AG20443 (cell line): ENCODE data around the gene SLC2A11.
"Not testable (repeated sequence)": the region's sequence is repeated elsewhere in the genome, so short reads cannot be mapped to it uniquely, and the experiment has no call there.

Experiments
- DNase-seq: peaks from one replicate; pipeline ENCODE4 v3.0.0; 2012; ENCODE audit warnings: low spot score, mixed read lengths

SLC2A11 gene

GRCh38 chr22:23908587-23909205, 51.0 kb downstream of the SLC2A11 start:
- DNase-seq = no peak

DNA sequence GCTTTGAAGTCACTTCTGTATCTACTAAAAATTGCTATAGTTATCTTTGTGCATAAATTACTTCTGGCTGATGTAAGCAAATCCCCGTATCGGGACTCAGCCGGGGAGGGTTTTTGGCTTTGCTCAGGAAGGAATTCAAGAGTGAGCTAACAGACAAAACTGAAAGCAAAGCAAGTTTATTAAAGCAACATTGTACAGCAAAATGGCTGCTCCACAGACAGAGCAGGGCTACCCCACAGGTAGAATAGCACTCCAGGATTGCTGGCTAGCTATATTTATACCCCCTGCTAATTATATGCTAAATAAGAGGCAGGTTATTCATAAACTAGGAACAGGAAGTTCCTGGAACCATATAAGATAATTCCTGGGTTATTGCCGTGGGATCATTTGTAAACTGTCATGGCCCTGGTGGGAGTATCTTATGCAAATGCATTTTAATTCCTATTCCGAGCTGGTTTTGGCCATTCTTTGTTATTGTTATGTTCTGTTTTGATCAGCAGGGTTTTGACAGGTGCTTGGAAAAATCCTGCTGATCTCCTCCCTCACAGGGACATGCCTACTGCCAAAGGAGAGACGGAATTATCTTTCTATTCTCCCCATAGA, 51.7 kb downstream of the SLC2A11 start:
- no peak for DNase-seq

DNA sequence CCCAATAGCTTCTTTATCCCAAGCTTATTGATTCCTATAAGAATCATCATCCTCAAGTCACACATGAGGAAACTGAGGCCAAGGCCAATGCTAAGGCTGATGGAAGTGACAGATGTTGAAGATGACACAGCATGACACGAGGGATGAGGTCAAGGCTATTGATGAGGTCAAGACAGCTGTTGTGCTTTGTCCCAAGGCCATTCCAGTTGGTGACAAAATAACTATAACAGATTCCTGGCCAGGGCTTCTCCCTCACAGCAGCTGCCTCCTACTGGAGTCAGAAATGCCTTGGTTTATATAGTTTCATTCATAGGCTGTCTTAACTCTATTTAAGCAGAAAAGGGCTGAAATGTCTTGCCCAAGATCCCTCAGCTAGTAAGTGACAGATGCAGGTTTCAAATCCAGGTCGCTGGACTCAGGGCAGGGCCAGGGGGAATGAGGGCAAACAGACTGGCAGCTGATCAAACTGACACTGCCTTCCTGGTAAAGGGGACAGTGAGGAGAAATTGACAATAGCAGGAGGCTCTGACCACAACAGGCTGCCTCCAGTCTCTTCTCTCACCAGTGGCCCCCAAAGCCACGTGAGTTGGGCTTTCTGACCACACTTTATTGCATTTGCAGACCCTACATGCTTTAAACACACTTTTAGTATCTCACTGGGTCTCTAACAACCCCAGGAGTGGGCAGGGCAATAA, 53.0 kb downstream of the SLC2A11 start:
- DNase-seq = no peak

DNA sequence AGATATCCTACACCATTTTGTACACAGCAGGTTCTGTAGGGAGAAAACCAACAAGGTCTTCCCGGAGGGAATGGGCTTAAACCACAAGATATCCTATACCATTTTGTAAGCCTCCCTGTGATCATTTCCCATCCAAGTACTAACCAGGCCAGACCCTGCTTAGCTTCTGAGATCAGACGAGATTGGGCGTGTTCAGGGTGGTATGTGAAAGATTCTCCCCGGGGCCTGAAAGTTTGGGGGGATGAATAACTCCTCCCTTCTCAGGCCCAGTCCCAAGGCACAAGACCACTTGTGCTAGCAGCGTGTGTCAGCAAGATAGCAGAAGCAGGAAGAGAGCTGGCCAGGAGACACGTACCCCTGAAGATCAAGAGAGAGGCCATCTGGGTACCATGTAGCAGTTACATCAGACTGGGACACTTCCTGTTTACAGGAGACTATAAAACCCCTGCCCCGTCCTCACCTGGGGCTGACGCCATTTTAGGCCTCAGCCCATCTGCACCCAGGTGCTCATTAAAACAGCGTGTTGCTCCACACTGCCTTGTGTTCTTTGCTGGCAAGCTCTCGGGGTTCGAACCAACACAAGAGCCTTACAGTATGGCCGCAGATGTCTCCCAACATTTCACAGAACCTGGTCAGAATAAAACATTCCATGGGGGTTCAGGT, 53.8 kb downstream of the SLC2A11 start:
- no peak for DNase-seq

- DNase-seq = no peak
Measured at GRCh38 chr22:23912293-23912903, 54.7 kb downstream of the SLC2A11 start.

GRCh38 chr22:23913306-23913660, 55.6 kb downstream of the SLC2A11 start:
- no peak for DNase-seq

DNA sequence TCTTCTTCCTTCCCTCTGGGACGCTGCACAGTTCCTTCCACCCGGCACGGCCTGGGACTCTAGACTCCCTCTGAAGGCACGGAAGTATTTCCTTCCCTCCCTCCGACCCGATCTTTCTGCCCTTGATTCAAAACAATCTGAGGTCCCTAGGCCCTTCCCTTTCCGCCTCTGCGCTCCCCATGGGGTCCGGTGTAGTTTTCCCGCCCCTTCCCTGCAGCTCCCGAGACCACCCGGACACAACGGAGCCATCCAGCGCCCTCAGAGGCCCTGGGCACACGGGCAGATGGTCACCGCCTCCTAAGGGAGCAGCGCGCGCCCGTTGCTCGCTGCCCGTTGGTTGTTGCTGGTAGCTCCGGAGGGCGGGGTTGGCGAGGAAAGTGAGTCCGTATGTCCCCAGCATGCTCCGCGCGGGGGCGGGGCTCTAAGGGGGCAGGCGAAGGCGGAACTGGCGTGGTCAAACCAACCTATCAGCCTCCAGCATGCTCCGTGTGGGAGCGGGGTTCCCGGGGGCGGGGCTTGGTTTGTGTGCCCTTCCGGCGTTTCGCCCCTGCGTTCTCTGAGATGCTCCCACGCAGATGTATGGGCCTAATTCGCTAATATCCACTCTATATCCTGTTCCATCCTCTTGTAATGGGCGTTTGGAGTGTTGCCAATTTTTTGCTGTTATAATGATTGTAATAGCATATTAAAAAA, 56.1 kb downstream of the SLC2A11 start:
- DNase-seq = peak; percentile 99

DNA sequence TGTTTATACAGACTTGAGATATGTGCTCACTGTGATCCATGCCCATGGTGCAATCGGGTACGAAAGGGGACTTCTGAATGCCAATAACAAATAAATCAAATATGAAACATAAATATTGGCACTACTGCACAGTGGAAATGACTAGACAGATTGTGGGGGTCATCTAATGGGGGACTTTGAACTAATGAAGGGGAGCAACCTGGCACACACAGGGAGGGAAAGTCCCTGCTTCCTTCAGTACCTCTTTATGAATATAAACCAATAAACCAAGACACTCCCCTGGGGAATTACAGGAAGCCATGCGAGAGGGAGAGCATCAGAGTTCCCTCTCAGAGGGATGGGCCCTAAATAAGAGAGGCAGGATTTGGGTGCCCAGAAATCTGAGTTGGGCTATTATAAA, 57.6 kb downstream of the SLC2A11 start:
- DNase-seq = no peak

- DNase-seq = not testable (repeated sequence)
Measured at GRCh38 chr22:23920267-23920611, 62.6 kb downstream of the SLC2A11 start.

DNA sequence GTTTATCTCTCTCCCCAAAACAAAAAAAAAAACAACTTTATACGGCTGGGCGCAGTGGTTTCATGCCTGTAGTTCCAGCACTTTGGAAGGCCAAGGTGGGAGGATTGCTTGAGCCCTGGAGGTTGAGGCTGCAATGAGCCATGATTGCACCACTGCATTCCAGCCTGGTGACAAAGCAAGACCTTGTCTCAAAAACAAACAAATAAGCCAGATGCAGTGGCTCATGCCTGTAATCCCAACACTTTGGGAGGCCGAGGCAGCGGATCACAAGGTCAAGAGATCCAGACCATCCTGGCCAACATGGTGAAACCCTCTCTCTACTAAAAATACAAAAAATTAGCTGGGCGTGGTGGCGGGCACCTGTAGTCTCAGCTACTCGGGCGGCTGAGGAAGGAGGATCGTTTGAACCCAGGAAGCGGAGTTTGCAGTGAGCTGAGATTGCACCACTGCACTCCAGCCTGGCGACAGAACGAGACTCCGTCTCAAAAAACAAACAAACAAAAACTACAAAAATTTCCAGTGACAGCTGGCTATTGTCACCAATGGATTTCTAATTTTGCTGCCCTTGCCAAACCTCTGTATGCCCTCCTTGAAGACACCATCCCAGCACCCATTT, 64.0 kb downstream of the SLC2A11 start:
- DNase-seq = not testable (repeated sequence)

DNA sequence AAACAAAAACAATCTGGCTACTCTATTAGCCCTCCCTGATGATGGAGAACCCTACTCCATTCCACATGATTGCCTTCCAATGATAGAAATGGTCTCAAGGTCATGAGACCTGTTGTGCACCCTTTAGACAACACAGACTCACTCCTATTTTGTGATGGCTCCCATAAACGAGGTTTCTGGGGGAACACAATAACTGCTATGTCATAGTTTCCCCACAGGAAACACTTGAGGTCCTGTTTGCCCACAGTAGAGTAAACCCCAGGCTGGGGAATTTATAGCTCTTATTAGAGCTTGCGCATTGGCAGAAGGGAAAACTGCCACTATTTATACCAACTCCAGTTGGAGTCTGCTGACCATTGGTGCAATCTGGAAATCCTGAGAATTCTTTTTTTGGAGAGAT, 65.2 kb downstream of the SLC2A11 start:
- DNase-seq = no peak

DNA sequence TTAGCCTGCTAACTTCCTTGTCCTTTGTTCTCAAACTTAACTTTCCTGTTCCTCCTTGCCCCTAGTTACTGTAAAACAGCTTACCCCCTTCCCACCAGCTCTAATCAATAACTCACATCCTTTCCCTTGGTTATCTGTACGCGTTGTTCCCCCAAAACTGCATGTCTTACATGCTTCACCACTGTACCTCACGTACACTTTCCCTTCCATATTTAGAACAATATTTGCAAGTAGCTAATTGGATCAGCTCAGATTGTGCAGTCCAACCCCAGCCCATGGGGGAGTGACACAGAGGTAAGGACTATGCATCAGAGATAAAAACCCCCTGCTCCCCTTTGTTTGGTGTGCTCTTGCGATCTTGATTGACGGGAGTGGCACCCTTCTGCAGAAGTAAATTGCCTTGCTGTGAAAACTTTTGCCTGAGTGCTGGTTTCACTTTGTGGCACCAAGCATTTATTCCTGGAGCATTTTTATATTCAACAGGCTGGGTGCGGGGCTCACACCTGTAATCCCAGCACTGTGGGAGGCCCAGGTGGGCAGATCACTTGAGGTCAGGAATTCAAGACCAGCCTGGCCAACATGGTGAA, 67.4 kb downstream of the SLC2A11 start:
- no peak for DNase-seq

GRCh38 chr22:23926561-23926960, 68.9 kb downstream of the SLC2A11 start:
- DNase-seq = no peak
